ENCODE data around the gene ANKRD28. TPM values are rescaled to one million over a fixed set of nuclear protein-coding genes. Genes with fewer than 3 reads are reported as not detected.

The ANKRD28 gene
- total RNA-seq, 2 donors from 2014 or later = 18.4 to 35.8 TPM

DNA sequence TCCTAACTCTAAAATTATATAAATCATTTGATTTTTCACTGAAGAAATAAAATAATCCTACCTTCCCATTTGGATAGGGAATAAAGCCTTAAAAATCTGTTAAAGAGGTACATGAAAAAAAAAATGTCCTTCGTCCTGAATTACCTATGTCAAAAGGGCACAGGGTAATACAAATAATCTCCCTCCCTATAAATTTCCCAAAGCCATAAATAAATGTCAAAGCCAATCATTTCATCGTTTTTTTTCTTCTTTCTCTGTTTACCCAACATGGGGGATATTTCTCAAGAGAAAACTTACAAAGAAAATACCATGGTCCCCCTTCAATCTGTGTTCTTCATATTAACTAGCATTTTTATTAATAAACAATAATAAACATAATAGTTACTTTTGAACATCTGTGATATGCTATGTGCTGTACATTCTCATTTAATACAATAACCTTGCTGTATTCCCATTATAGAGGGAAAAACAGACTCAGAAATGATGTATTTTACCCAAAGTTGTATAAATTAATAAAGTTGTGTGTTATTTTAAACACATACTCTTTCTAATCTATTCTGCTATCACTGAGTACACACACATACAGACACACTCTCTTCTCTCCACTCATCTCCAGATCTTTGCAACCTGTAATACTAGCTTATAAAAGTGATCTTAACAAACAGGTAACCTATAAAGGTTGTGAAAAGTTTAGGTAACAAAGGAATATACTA is 910 bp upstream of the ANKRD28 start:
- no peak for DNase-seq (ENCODE audit: low spot score)
- Histone ChIP-seq H3K27ac (no peak overlapping the region), H3K36me3 (no peaks in the 10 kb centered on the region), H3K27me3 (replicated peaks; ENCODE audit: insufficient read depth) (no peaks in the 10 kb centered on the region), H3K4me1 (replicated peaks) (no peaks in the 10 kb centered on the region), H3K9me3 (no peaks in the 10 kb centered on the region), H3K4me3 (no peak overlapping the region)
- TF ChIP-seq, protein P1, sequence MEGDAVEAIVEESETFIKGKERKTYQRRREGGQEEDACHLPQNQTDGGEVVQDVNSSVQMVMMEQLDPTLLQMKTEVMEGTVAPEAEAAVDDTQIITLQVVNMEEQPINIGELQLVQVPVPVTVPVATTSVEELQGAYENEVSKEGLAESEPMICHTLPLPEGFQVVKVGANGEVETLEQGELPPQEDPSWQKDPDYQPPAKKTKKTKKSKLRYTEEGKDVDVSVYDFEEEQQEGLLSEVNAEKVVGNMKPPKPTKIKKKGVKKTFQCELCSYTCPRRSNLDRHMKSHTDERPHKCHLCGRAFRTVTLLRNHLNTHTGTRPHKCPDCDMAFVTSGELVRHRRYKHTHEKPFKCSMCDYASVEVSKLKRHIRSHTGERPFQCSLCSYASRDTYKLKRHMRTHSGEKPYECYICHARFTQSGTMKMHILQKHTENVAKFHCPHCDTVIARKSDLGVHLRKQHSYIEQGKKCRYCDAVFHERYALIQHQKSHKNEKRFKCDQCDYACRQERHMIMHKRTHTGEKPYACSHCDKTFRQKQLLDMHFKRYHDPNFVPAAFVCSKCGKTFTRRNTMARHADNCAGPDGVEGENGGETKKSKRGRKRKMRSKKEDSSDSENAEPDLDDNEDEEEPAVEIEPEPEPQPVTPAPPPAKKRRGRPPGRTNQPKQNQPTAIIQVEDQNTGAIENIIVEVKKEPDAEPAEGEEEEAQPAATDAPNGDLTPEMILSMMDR (IDR thresholded peaks at IDR 0.05) = no peak
- TF ChIP-seq POLR2AphosphoS5 (IDR thresholded peaks at IDR 0.05) = no peak
- TF ChIP-seq POLR2A (IDR thresholded peaks at IDR 0.05) = no peak
- 12% methylated on average over 2 of the region's 2 CpGs for WGBS
- intact Hi-C loops (cut with DNase I) = loop anchor here (5.0 kb wide), 1 partner anchor 166 kb away; no protein-coding TSS in a partner anchor

DNA sequence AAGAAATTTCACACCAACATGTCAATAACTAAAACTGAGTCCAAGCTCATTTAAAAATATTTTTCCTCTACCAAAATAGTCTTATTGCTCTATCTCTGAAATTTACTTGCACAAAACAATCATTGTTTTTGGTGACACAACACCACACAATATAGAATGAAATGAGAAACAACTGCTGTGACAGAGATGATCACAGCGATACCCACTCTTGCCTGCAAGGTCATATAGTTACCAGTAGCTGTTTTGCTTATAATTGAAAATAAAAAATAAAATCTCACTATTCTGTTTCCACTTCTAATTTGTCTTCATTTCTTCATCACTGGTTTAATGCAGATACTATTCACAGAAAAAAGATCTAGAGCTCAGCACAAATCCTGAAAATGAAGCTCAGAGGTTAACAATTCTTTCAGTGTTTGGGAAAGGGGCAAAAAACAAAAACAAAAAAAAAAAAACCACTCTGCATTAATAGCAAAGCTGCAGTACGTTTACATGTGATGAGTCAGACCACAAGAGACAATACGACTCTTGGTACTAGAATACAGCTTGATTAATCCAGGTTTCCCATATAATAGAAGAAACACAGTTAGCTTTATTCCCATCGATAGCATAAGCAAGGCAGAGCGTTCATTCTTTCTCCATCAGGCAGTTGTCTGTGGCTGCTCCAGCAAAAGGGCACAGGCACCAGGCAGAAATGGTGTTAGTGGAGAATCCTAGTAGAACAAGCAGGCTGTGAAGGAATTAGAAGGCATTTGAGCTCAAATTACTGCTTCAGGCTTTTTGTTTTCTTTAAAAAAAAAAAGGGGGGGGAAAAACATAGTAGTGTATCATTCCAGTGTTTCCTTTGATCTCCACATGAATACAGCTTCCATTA is 773 bp downstream of the ANKRD28 start:
- Histone ChIP-seq H3K36me3 (no peaks in the 10 kb centered on the region), H3K9me3 (no peaks in the 10 kb centered on the region), H3K4me3 (peak overlapping the region; percentile 15 to 16), H3K27ac (peak overlapping the region; percentile 66 to 72), H3K4me1 (replicated peaks) (no peaks in the 10 kb centered on the region), H3K27me3 (replicated peaks; ENCODE audit: insufficient read depth) (no peaks in the 10 kb centered on the region)
- WGBS = 15% methylated on average over 5 of the region's 5 CpGs
- intact Hi-C loops (cut with DNase I) = loop anchor here (5.0 kb wide), 1 partner anchor 165 kb away; no protein-coding TSS in a partner anchor
- TF ChIP-seq, protein P1 (IDR thresholded peaks at IDR 0.05) = no peak
- TF ChIP-seq POLR2AphosphoS5 (IDR thresholded peaks at IDR 0.05) = no peak
- TF ChIP-seq POLR2A (IDR thresholded peaks at IDR 0.05) = no peak
- DNase-seq (ENCODE audit: low spot score) = no peak

DNA sequence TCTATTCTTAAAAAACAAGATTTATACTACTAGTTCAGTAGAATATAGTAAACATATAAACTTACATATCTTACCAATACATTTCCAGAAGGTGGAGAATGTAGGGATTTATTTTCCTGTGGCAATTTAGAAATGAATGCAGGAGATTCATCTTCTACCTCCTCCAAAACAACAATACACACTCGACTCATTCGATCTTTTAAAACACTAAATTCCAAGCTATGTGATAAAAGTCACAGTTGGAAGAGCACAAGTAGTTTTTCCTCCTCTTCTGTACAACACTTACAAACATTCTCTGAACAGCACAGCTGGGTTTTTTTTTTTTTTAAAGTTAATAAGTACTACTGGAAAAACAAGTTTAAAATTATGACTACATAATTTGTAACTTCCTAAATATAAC is 1.4 kb downstream of the ANKRD28 start:
- peak overlapping the region; percentile 9 to 72 for H3K27ac ChIP-seq
- TF ChIP-seq, protein P1 (IDR thresholded peaks at IDR 0.05) = no peak
- TF ChIP-seq POLR2AphosphoS5 (IDR thresholded peaks at IDR 0.05) (no peak), POLR2A (IDR thresholded peaks at IDR 0.05) (no peak)
- H3K9me3 ChIP-seq = no peaks in the 10 kb centered on the region
- no peaks in the 10 kb centered on the region for H3K36me3 ChIP-seq
- DNase-seq (ENCODE audit: low spot score) = no peak
- intact Hi-C loops (cut with DNase I) = loop anchor here (5.0 kb wide), 1 partner anchor 164 kb away; no protein-coding TSS in a partner anchor
- H3K4me3 ChIP-seq = no peak overlapping the region
- H3K27me3 ChIP-seq (replicated peaks; ENCODE audit: insufficient read depth) = no peaks in the 10 kb centered on the region
- H3K4me1 ChIP-seq (replicated peaks) = no peaks in the 10 kb centered on the region
- WGBS = 5% methylated on average over 2 of the region's 2 CpGs

DNA sequence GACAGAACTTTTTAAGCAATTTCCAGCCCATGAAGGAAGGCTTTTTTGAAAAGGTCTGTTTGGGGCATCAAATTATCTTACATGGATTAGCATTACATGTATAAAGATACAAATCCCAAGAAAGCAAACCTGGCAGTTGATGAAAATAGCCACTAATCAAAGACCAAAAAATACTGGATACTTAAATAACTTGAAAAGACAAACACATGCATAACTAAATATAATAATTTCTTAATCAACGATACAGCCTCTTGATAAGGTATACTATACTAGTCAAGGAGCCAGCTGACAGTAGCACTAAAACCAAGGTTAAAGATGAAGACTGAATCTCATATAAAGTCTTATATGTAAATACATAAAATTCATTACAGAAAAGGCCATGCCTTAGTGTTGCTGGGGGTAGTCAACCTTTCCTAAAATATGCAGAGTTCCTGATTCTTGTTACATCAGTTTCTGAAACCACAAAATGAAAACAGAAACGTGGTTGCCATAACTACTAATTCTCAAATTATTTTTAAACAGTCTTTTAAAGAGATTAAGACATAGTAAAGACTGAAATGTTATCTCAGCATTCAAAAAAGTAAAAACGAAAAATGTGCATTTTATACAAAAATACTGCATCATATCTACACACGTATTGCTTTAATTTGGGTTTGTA is 2.0 kb downstream of the ANKRD28 start:
- no peak for DNase-seq (ENCODE audit: low spot score)
- Histone ChIP-seq H3K4me3 (no peak overlapping the region), H3K27ac (peak overlapping the region; percentile 9 to 72), H3K9me3 (no peaks in the 10 kb centered on the region), H3K27me3 (replicated peaks; ENCODE audit: insufficient read depth) (no peaks in the 10 kb centered on the region), H3K4me1 (replicated peaks) (no peaks in the 10 kb centered on the region), H3K36me3 (no peaks in the 10 kb centered on the region)
- TF ChIP-seq POLR2A (IDR thresholded peaks at IDR 0.05) = no peak
- TF ChIP-seq, protein P1 (IDR thresholded peaks at IDR 0.05) = no peak
- no peak for TF ChIP-seq POLR2AphosphoS5 (IDR thresholded peaks at IDR 0.05)
- intact Hi-C loops (cut with DNase I) = loop anchor here (5.0 kb wide), 1 partner anchor 163 kb away; no protein-coding TSS in a partner anchor
- WGBS = 34% methylated on average over 4 of the region's 4 CpGs

All from prostate gland (tissue), 2 donors.